OCI-LY7 (cell line): Measurements from ENCODE around the gene OR5AU1. TPM values are rescaled to one million over a fixed set of nuclear protein-coding genes. Genes with fewer than 3 reads are reported as not detected.
"Not testable (repeated sequence)": the region's sequence is repeated elsewhere in the genome, so short reads cannot be mapped to it uniquely, and the experiment has no call there.

ENCODE experiments used
- BruUV-seq: library from RNA; stranded (reverse); fragments of 400-500 nt; replicated peaks from 2 replicates; lab custom pipeline; 2021; lab: Mats Ljungman, UMichigan
- CTCF ChIA-PET: fragments of 300-600 bp; sonication (Branson Sonifier 250); formaldehyde crosslinking; loops from one replicate; lab custom pipeline; 2022; ENCODE audit warnings: antibody characterized with exemption; ENCODE audit not compliant: unreplicated experiment; lab: Charles Lee
- POLR2A ChIA-PET: fragments of 300-600 bp; sonication (Branson Sonifier 250); formaldehyde crosslinking; loops from one replicate; lab custom pipeline; 2022; ENCODE audit warnings: antibody characterized with exemption; lab: Charles Lee
- DNase-seq: peaks from one replicate; pipeline ENCODE4 v3.0.0-alpha.2; 2015; ENCODE audit warnings: low spot score
- H2AFZ ChIP-seq: fragments of 200-600 bp; sonication (generic), shearing (Covaris generic); 2 replicates; pipeline ENCODE4 v1.6.1; 2014; ENCODE audit warnings: mild to moderate bottlenecking, antibody characterized with exemption, low read length, moderate library complexity
- H3K27ac ChIP-seq: fragments of 200-600 bp; sonication (generic); 2 replicates; pipeline ENCODE4 v1.5.1; 2014; ENCODE audit warnings: mixed run types, low read depth, mild to moderate bottlenecking, moderate library complexity, low read length, inconsistent platforms; ENCODE audit not compliant: poor library complexity, severe bottlenecking
- H3K36me3 ChIP-seq: fragments of 200-600 bp; sonication (generic); 2 replicates; pipeline ENCODE4 v1.6.1; 2014; ENCODE audit warnings: mild to moderate bottlenecking, antibody characterized with exemption, low read length, moderate library complexity, mixed read lengths; ENCODE audit not compliant: insufficient read depth
- H3K4me1 ChIP-seq: fragments of 200-600 bp; sonication (generic); 2 replicates; pipeline ENCODE4 v1.5.1; 2014; ENCODE audit warnings: mild to moderate bottlenecking, low read length; ENCODE audit not compliant: insufficient read depth, poor library complexity, severe bottlenecking
- H3K4me2 ChIP-seq: fragments of 200-600 bp; sonication (generic); 2 replicates; pipeline ENCODE4 v1.6.1; 2014; ENCODE audit warnings: mild to moderate bottlenecking, low read length
- H3K4me3 ChIP-seq: fragments of 200-600 bp; sonication (generic); 2 replicates; pipeline ENCODE4 v1.5.1; 2014; ENCODE audit warnings: mild to moderate bottlenecking, low read depth, low read length; ENCODE audit not compliant: poor library complexity, severe bottlenecking
- H3K79me2 ChIP-seq: fragments of 200-600 bp; sonication (generic); 2 replicates; pipeline ENCODE4 v1.6.1; 2016; ENCODE audit warnings: low read depth, mild to moderate bottlenecking, low read length, moderate library complexity, mixed read lengths; ENCODE audit not compliant: insufficient read depth
- H3K9me2 ChIP-seq: fragments of 200-600 bp; sonication (generic); 2 replicates; pipeline ENCODE4 v1.6.1; 2016; ENCODE audit warnings: mild to moderate bottlenecking, low read length, mixed read lengths; ENCODE audit not compliant: insufficient read depth
- H3K9me3 ChIP-seq: fragments of 200-600 bp; sonication (generic); 2 replicates; pipeline ENCODE4 v1.6.1; 2014; ENCODE audit warnings: mild to moderate bottlenecking, mixed run types, low read length, mixed read lengths
- H4K20me1 ChIP-seq: fragments of 200-600 bp; sonication (generic); 2 replicates; pipeline ENCODE4 v1.6.1; 2014; ENCODE audit warnings: mild to moderate bottlenecking, antibody characterized with exemption, low read length, moderate library complexity, mixed read lengths; ENCODE audit not compliant: insufficient read depth
- CTCF ChIP-seq: fragments of 200-600 bp; sonication (generic); conservative IDR thresholded peaks from 2 replicates; pipeline ENCODE4 v1.5.1; 2014; ENCODE audit warnings: mild to moderate bottlenecking, antibody characterized with exemption, low read length, moderate library complexity, mixed read lengths
- EZH2phosphoT487 ChIP-seq: fragments of 200-600 bp; sonication (generic); IDR thresholded peaks from 2 replicates; pipeline ENCODE4 v1.6.1; 2018; ENCODE audit warnings: low read depth, borderline replicate concordance, mild to moderate bottlenecking, mixed run types, antibody characterized with exemption, low read length, moderate library complexity, mixed read lengths
- intact Hi-C: fragments of 100-400 bp; cut with micrococcal nuclease; formaldehyde crosslinking; loops from one replicate; pipeline ENCODE4 v1.10.0; 2022; ENCODE audit not compliant: unreplicated experiment
- total RNA-seq, 2 experiments: library from RNA; depleted of rRNA in 1 of 2; stranded (reverse); fragments of >200 nt in 1 of 2; shearing (Covaris generic) in 1 of 2; gene quantifications; 2 replicates each; pipeline ENCODE4 v1.2.3, GENCODE V29; 2014 to 2022

OR5AU1 gene
- total RNA-seq, 2 experiments from 2014 or later = not detected

DNA sequence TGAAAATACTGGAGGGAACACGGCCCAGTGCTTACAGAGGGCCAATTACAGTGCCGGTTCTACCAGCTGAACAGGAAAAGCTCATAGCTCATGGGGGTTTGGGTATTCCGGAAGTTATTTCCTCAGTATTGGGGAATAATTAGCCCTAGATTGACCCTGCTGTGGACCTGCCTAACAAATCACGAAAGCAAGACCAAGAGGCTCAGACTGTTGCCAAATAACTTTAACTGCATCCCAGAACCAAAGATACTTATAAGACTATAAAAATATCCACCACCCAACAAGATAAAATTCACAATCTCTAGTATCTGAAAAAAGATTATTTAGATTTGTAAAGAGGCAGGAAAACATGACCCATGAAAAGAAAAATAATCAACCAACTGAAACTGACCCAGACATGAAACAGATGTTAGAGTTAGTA is 8.0 kb upstream of the OR5AU1 start:
- Histone ChIP-seq H4K20me1 (no peaks in the 10 kb centered on the region), H3K4me3 (no peak overlapping the region), H3K9me3 (no peaks in the 10 kb centered on the region), H3K4me1 (no peaks in the 10 kb centered on the region), H3K27ac (no peak overlapping the region), H3K36me3 (no peaks in the 10 kb centered on the region), H3K4me2 (no peak overlapping the region), H3K9me2 (no peaks in the 10 kb centered on the region), H2AFZ (no peak overlapping the region), H3K79me2 (no peaks in the 10 kb centered on the region)
- DNase-seq = no peak
- CTCF ChIA-PET = no interaction called here
- POLR2A ChIA-PET = no interaction called here
- BruUV-seq = no TSS peak
- TF ChIP-seq CTCF (no peak), EZH2phosphoT487 (no peak)
- intact Hi-C loops = no loop called here

- CTCF ChIA-PET = no interaction called here
- Histone ChIP-seq H3K79me2 (no peaks in the 10 kb centered on the region), H3K27ac (no peak overlapping the region), H3K9me2 (no peaks in the 10 kb centered on the region), H3K36me3 (no peaks in the 10 kb centered on the region), H3K4me3 (no peak overlapping the region), H3K4me1 (no peaks in the 10 kb centered on the region), H4K20me1 (no peaks in the 10 kb centered on the region), H3K9me3 (no peaks in the 10 kb centered on the region), H2AFZ (no peak overlapping the region), H3K4me2 (no peak overlapping the region)
- no peak for DNase-seq
- no TSS peak for BruUV-seq
- intact Hi-C loops = no loop called here
- TF ChIP-seq EZH2phosphoT487 (no peak), CTCF (no peak)
- POLR2A ChIA-PET = interaction anchor here (0.5 to 0.6 kb wide), 3 partner anchors 84 to 284 kb away, joined by 3 to 7 read pairs (median 4); no protein-coding TSS in a partner anchor
Measured at GRCh38 chr14:21162081-21162480, 6.2 kb upstream of the OR5AU1 start.

- Histone ChIP-seq H3K36me3 (no peaks in the 10 kb centered on the region), H3K4me3 (no peak overlapping the region), H3K4me1 (no peaks in the 10 kb centered on the region), H4K20me1 (no peaks in the 10 kb centered on the region), H3K79me2 (no peaks in the 10 kb centered on the region), H3K27ac (no peak overlapping the region), H3K9me3 (no peaks in the 10 kb centered on the region), H3K4me2 (no peak overlapping the region), H3K9me2 (no peaks in the 10 kb centered on the region), H2AFZ (no peak overlapping the region)
- DNase-seq = no peak
- BruUV-seq = no TSS peak
- POLR2A ChIA-PET = interaction anchor here (0.6 kb wide), 1 partner anchor 30 kb away, joined by 3 read pairs; no protein-coding TSS in a partner anchor
- TF ChIP-seq EZH2phosphoT487 = no peak
- CTCF ChIA-PET = no interaction called here
- intact Hi-C loops = no loop called here
Measured at GRCh38 chr14:21160061-21160610, 4.3 kb upstream of the OR5AU1 start.

GRCh38 chr14:21158175-21158574 is 2.3 kb upstream of the OR5AU1 start:
- H3K9me2 ChIP-seq, H3K36me3 ChIP-seq, H3K4me3 ChIP-seq, H3K4me2 ChIP-seq, H3K9me3 ChIP-seq, intact Hi-C loops, DNase-seq, H3K27ac ChIP-seq, H2AFZ ChIP-seq, BruUV-seq, H3K79me2 ChIP-seq, H4K20me1 ChIP-seq, H3K4me1 ChIP-seq, CTCF ChIA-PET: not testable (repeated sequence)
- POLR2A ChIA-PET = interaction anchor here (0.5 kb wide), 1 partner anchor 95 kb away, joined by 3 read pairs; no protein-coding TSS in a partner anchor
